ENCODE data around the gene CEACAM7.
"Not testable (repeated sequence)": the region's sequence is repeated elsewhere in the genome, so short reads cannot be mapped to it uniquely, and the experiment has no call there.

CEACAM7 gene

GRCh38 chr19:41714598-41714997, 26.5 kb upstream of the CEACAM7 start:
- no peak overlapping the region for H3K4me3 ChIP-seq (ENCODE audit: low read length)
- no peak for DNase-seq (ENCODE audit: low read depth)
- TF ChIP-seq, protein P1, sequence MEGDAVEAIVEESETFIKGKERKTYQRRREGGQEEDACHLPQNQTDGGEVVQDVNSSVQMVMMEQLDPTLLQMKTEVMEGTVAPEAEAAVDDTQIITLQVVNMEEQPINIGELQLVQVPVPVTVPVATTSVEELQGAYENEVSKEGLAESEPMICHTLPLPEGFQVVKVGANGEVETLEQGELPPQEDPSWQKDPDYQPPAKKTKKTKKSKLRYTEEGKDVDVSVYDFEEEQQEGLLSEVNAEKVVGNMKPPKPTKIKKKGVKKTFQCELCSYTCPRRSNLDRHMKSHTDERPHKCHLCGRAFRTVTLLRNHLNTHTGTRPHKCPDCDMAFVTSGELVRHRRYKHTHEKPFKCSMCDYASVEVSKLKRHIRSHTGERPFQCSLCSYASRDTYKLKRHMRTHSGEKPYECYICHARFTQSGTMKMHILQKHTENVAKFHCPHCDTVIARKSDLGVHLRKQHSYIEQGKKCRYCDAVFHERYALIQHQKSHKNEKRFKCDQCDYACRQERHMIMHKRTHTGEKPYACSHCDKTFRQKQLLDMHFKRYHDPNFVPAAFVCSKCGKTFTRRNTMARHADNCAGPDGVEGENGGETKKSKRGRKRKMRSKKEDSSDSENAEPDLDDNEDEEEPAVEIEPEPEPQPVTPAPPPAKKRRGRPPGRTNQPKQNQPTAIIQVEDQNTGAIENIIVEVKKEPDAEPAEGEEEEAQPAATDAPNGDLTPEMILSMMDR (conservative IDR thresholded peaks at IDR 0.05; ENCODE audit: low read length) = no peak

DNA sequence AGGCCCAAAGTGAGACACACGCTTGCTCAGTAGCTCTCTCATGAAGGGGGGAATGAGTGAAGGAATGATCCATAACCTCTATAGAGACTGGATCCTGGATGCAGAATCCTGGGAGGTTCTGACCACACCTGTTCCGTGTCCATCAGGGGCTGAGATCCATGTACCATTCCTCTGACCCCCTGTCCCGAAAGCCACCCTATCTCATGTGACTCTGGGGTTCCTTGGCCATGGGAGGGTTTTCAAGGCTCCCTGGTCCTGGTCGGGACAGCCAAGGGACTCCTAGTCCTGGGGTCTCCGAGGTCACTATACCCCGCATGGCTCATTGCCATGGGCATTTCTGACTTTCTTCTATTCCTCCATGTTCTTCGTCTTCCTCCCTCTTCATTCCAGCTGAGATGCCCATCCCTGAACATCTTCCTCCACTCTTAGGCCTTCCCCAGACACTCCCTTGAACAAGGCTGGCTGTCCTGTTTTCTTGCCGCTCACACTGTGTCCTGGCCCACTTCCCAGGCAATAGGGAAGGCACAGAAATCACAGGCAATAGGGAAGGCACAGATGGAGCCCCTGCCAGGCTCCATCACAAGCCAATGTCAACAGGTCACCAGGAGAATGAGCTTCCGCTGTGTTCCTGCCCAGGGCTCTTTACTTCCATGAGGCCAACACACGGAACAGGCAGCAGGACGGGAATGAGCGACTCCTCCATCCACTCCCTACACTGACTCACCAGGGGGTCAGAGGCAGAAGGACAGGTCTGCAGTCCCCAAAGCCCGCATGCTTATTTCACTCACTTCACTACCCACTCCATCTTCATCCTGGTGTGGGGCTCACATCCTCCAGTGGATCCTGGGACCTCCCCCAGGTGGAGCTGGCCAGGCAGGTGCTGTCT, 23.5 kb upstream of the CEACAM7 start:
- TF ChIP-seq, protein P1 (conservative IDR thresholded peaks at IDR 0.05; ENCODE audit: low read length) = no peak
- no peak for DNase-seq (ENCODE audit: low read depth)
- H3K4me3 ChIP-seq (ENCODE audit: low read length) = no peak overlapping the region

GRCh38 chr19:41709951-41710645, 22.0 kb upstream of the CEACAM7 start:
- H3K4me3 ChIP-seq (ENCODE audit: low read length) = no peak overlapping the region
- TF ChIP-seq, protein P1 (conservative IDR thresholded peaks at IDR 0.05; ENCODE audit: low read length) = no peak
- no peak for DNase-seq (ENCODE audit: low read depth)

- not testable (repeated sequence) for DNase-seq (ENCODE audit: low read depth); H3K4me3 ChIP-seq (ENCODE audit: low read length)
Observed at GRCh38 chr19:41709516-41709915, 21.4 kb upstream of the CEACAM7 start.

DNA sequence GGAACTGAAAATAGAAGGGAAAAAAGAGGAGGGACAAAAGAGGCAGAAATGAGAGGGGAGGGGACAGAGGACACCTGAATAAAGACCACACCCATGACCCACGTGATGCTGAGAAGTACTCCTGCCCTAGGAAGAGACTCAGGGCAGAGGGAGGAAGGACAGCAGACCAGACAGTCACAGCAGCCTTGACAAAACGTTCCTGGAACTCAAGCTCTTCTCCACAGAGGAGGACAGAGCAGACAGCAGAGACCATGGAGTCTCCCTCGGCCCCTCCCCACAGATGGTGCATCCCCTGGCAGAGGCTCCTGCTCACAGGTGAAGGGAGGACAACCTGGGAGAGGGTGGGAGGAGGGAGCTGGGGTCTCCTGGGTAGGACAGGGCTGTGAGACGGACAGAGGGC, 20.4 kb upstream of the CEACAM7 start, which contains the start of gene CEACAM5:
TSS of gene CEACAM5 (plus strand) at position 146 of the 400 bp plus-strand sequence. CDS start at position 252, 106 bp downstream.
- DNase-seq (ENCODE audit: low read depth) = no peak
- TF ChIP-seq, protein P1 (conservative IDR thresholded peaks at IDR 0.05; ENCODE audit: low read length) = no peak
- H3K4me3 ChIP-seq (ENCODE audit: low read length) = no peak within 1 kb of the TSS

DNA sequence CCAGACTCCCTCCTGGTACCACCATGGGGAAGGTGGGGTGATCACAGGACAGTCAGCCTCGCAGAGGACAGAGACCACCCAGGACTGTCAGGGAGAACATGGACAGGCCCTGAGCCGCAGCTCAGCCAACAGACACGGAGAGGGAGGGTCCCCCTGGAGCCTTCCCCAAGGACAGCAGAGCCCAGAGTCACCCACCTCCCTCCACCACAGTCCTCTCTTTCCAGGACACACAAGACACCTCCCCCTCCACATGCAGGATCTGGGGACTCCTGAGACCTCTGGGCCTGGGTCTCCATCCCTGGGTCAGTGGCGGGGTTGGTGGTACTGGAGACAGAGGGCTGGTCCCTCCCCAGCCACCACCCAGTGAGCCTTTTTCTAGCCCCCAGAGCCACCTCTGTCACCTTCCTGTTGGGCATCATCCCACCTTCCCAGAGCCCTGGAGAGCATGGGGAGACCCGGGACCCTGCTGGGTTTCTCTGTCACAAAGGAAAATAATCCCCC, 19.9 kb upstream of the CEACAM7 start:
- no peak for DNase-seq (ENCODE audit: low read depth)
- no peak overlapping the region for H3K4me3 ChIP-seq (ENCODE audit: low read length)
- TF ChIP-seq, protein P1 (conservative IDR thresholded peaks at IDR 0.05; ENCODE audit: low read length) = no peak

DNA sequence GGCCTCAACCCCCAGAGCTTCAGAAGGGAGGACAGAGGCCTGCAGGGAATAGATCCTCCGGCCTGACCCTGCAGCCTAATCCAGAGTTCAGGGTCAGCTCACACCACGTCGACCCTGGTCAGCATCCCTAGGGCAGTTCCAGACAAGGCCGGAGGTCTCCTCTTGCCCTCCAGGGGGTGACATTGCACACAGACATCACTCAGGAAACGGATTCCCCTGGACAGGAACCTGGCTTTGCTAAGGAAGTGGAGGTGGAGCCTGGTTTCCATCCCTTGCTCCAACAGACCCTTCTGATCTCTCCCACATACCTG, 19.4 kb upstream of the CEACAM7 start:
- TF ChIP-seq, protein P1 (conservative IDR thresholded peaks at IDR 0.05; ENCODE audit: low read length) = no peak
- no peak for DNase-seq (ENCODE audit: low read depth)
- H3K4me3 ChIP-seq (ENCODE audit: low read length) = no peak overlapping the region
